GM18519 (cell line): ENCODE measurements around the gene NDFIP1.
"Not testable (repeated sequence)": the region's sequence is repeated elsewhere in the genome, so short reads cannot be mapped to it uniquely, and the experiment has no call there.

Experiments used
- ATAC-seq: cut with Tn5 transposase; IDR thresholded peaks from one replicate; pipeline ENCODE4 v1.9.1; 2021; ENCODE audit warnings: mild to moderate bottlenecking, moderate library complexity; ENCODE audit not compliant: unreplicated experiment, low FRiP score

Gene NDFIP1, protein sequence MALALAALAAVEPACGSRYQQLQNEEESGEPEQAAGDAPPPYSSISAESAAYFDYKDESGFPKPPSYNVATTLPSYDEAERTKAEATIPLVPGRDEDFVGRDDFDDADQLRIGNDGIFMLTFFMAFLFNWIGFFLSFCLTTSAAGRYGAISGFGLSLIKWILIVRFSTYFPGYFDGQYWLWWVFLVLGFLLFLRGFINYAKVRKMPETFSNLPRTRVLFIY

DNA sequence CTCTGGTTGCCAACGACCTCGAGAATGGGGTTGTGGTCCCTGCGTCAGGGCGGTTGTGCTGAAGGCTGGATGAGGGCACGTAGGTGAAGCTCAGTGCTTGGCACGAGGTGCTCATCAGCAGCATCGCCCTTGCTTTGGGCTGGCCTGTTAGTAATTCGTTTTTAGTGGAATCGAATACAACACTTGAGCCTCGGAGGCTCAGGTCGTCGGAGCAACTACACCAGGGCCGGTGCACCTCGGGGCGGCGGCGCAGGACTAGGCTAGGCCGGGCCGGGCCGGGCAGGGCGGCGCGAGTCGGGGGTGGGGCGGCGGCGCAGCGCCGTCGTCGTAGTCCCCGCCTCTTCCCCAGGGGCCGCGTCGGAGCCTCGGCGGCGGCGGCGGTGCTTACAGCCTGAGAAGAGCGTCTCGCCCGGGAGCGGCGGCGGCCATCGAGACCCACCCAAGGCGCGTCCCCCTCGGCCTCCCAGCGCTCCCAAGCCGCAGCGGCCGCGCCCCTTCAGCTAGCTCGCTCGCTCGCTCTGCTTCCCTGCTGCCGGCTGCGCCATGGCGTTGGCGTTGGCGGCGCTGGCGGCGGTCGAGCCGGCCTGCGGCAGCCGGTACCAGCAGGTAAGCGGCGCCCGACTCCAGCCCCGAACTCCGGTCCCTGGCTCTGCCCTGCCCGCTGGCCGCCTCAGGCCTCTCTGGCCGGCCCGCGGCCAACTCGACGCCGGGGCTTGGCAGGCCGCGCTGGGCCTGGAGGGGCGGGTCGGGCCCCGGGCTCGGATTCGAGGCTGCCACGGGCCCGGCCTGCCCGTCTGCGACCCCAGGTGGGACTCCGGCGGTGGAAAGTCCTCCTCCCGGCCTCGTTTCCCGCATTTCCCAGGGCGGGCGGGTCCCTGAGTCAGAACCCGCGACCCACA lies at the start of gene NDFIP1:
TSS of gene NDFIP1 (plus strand) at position 348 of the 899 bp plus-strand sequence. CDS start at position 544, 196 bp downstream.
- peak; percentile 89 for ATAC-seq

DNA sequence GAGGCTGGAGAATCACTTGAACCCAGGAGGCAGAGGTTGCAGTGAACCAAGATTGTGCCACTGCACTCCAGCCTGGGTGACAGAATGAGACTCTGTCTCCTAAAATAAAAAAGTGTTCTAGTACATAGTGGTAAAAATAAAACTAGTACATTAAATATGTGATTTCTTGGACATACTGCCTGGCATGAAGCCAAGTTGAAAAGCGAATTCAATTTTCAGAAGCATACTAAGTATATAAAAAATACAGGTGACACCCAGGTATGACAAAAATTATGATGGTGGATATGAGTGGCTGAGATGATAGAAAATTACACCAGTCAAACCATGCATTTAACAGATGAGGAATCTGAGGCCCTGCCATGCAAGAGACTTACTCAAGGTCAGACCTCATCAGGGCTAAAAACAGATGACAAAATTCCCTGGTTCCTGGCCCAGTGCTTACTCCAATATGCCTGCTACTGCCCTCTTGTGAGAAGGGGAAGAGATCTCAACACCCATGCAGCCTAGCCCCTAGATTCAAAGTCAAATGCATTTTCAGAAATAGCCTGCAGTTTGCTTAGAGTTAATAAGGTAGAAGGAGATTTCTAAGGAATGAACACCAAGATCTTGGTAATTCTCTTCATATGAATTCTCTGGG lies 49.2 kb upstream of the NDFIP1 start:
- ATAC-seq, result no peak

DNA sequence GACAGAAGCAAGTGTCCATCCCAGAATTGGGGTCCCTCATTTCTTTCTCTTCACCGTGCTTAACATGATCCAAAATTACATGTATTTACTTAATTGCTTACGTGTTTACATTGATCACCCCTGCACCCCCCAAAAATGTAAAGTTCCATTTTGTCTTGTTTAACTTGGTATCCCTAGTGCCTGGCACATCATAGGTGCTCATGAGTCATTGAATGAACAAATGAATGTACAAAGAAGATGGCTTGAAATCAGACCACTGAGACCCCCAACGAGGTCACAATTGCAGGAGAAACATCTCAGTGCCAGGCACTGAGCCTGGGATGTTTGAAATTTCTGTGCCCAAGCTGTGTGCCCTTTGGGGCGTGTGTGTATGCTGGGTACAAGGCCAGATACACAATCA lies 45.2 kb upstream of the NDFIP1 start:
- ATAC-seq, result no peak

DNA sequence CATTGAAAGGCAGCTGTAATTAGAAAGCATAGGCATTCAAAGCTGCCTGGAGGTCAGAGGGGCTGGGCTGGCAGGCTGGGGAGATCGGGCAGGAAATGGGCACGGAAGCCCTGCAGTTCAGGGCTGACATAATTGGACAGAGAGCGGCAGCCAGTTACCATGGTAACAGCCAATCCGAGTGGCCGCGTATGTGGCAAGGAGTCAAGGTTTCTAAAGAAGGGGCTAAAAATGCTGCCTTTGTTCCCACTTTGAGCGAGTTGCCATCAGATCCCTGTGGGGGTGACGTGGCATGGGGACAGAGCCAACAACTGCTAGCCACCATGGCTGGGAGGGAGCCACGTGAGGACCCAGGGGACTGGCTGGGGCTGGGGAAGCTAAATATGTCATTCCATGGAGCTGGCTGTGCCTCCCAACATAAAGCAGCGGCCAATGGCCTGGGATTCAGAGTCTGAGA lies 44.7 kb upstream of the NDFIP1 start:
- ATAC-seq, result no peak

DNA sequence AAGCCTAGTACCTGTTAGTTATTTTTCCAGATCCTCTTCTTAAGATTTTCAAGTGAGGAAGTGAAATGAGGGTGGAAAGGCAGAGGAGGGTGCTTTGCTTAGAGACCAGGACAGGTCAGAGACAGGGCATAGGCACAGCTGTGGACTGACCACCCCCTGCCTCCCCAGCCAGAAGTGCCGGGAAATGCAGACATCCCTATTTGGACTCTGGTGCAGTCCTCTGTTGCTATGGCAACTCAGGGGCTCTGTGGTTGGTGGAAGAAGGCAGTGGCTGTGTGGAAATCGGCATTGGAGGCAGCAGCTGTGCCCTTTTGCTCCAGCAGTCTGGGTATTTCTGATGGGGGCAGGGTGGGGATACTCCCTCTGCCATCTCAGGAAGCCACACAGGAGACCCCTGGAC lies 43.3 kb upstream of the NDFIP1 start:
- no peak for ATAC-seq

DNA sequence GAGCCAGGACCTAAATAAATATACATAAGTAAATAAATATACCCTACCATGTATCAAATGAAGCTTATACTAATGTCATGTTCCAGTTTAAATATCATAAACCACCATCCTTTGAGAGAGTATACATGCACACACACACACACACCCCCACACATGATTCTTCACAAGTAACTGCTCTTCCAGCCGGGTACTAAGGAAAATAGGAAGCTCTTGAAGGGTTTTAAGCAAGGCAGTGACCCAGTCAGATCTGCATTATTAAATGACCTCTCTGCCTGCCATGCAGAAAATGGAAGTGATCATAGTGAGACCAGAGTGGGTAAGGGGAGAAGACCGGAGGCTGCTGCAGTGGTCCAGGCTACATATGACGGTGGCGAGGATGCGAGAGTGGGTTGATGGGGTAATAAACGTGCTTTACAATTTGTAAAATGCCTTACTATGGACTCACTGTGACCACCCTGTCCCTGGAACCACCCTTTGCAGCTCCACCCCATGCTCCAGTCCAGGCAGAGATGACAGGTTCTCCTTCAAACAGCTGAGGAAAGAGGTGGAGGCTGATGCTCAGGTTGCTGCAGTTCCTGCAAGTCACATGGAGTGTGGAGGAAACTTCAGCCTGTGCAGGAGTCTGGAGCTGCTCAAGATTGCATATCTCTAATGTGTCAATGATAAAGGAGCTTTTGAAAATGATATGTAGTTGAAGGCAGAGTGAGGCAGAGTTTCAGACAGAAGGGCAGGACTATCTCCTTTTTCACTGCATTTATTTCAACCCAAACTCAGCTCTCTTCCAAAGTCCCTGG lies 38.8 kb upstream of the NDFIP1 start:
- ATAC-seq, result no peak

DNA sequence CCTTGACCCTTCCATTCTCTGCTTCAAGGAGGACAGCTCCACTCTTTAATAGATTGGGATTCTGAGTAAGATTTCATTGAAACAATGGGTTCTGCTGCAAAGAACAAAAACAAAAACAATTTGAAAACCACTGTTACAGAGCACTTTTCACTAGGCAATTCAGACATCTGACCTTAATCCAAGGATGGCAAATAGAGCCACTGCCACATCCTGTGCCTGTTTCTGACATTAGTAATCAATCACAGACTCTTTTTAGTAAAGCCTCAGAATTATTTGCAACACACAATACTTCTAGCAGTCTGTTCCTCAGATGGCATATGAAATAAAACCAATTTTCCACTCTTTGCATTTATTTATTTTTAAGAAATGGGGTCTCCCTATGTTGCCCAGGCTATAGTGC lies 37.8 kb upstream of the NDFIP1 start:
- no peak for ATAC-seq

DNA sequence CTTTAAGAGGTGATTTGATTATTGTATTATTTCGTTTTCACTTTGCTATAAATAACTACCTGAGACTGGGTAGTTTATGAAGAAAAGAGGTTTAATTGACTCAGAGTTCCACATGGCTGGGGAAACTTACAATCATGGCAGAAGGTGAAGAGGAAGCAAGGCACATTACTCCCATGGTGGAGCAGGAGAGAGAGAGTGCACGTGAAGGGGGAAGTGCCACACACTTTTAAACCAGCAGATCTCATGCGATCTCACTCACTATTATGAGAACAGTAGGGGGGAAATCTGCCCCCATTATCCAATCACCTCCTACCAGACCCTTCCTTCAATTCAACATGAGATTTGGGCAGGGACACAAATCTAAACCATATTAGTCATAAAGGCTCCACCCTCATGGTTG lies 36.1 kb upstream of the NDFIP1 start:
- ATAC-seq, result no peak

DNA sequence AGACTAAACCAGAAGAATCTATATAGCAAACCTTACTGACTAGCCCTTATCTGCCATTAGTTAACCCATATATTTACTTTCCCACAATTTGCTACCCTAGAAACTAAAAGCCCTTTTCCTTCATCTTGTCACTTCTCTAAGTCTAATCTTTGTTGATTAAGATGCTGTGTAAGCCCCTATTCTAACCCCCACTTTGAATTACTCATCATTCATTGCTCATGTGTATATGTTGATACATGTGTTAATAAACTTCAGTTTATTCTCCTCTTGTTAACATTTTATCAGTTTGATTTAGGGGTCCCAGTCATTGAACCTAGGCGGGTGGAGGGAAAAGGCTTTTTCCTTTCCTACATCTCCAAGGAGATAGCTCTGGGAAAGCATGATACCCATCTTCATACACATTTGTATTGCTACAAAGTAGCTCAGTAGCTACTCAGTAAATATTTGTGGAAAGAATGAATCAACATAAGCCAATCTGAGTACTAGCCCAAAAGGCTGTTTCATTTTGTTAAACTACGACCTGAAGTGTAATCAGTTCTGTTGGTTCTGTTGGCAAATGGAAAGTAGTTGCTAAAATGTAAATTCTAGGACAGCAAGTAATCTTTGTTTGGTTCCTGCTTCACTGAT lies 35.1 kb upstream of the NDFIP1 start:
- no peak for ATAC-seq

DNA sequence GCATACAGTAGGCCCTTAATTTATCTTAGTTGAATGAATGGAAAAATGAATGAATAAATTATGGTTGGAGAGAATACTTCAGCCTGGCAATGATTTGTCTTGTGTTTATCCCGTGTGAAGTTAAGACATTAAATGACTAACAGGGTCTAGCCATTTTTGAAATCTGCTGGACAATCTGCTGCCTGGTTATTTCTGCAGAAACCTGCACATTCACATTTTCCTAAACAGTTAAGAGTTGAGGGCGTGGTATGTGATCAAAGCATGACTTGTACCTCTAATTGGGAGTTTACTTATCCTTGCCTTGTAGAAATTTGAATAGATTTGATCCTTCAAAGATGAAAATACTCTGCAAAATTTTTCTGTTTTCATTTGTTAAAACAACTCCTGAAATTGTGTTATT lies 34.6 kb upstream of the NDFIP1 start:
- ATAC-seq, result no peak

DNA sequence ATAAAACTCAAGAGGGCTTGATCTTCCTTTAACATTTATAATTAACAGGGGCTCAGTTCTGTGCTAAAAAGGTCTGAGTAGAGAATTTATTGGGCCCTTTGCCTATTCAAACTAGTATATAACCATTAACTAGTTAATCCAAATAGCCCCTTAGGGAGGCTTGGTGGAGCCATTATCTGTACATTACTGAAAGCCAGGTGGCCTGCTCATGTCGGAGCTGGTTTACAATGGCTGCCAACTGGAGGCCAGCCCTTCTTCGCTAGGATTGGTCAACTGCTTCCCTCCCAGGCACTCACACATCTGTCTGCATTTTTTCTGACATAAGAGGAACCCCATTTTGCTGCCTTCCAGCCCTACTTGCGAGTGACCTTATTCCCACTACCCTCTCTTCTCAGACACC lies 30.4 kb upstream of the NDFIP1 start:
- no peak for ATAC-seq

DNA sequence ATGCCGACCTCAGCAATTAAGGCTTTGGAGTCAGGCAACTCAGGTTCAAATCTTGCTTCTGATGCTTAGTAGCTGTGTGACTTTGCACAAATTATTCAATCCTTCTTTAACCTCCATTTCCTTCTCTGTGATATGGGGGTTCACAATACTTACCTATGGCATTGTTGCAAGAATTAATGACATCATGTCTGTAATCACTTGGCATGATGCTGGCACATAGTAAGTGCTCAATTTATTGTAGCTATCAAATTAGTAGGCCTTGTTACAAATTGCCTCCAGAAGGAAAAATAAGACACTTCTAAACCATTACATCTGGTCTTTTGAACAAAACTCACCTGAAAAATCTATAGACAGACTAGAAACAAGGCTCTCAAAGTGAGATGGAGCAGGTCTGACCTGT lies 29.9 kb upstream of the NDFIP1 start:
- ATAC-seq, result no peak

DNA sequence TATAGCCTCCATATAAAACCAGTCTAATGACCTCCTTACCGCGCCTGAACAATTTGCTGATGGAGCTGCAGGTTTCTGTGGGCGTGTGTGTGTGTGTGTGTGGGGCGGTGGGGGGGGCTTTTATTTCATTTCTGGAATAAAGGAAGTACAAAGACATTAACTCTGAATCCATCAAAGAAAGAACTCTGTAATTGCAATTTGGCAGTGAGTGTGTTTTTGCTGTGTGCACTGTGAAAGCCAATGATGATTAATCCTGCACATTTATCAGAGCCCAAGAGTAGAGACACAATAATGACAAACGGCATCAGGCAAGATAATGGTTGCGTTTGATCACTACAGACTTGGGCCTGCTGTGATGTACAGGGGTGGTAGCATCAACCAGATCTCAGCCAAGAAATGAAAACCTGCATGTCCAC lies 29.3 kb upstream of the NDFIP1 start:
- no peak for ATAC-seq

DNA sequence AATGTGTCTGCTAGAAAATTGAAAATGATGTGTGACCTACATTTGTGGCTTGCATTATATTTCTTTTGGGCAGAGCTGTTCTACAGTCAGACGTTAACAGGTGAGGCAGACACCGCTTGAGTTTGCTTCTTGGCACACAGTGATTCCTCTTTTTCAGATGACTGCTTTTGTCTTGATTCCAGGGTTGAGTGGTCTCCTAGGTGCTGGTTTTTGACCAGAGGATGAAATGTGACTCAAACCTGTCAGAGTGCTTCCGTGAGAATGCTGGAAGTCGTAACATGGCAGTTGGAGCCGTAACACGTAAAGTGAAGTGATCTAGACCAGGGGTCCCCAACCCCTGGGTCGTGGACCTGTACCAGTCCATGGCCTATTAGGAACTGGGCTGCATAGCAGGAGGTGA lies 28.3 kb upstream of the NDFIP1 start:
- no peak for ATAC-seq

DNA sequence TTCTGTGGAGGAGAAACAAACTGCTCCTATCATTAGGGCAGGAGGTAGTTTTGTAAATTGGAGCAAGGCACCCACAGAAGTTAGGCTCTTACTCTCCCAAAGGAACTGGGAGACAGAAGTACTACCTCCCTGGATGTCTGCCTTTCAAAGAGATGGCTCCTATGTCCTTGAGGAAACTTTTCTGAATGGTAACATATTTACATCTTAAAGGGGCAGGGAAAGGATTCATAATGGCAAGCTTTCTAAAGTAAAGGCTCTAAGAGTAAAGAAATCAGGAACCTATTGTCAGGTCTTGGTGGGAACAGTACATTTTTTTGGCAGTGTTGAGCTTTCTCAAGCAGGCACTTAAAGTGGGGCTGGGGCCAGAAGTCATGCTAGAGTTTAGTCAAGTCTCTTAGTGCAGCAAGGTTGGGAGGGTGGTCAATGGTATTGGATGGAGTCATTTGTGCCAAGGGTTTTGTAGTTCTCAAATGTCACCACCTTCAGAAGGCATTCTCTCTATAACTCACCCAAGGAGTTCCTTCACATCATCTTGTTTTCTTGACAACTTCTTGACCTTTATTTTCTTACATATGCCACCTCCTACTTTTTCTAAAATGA lies 26.3 kb upstream of the NDFIP1 start:
- no peak for ATAC-seq

DNA sequence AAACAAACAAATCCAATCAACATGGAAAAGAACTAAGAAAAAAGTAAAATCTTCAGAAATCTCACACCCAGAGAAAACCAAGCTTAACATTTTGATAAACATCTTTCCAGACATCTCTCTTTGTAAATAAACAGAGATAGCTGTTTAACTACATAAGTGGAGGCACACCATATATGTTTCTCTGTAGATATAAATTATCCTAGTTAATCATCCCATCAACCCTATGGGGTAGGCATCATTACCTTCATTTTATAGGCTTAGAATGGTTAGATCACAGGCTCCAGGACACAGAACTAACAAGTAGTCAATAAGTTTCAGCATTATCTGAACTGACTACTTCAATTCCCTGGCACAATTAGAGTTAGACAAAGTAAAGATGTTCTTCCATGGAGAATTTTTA lies 22.4 kb upstream of the NDFIP1 start:
- ATAC-seq, result no peak

DNA sequence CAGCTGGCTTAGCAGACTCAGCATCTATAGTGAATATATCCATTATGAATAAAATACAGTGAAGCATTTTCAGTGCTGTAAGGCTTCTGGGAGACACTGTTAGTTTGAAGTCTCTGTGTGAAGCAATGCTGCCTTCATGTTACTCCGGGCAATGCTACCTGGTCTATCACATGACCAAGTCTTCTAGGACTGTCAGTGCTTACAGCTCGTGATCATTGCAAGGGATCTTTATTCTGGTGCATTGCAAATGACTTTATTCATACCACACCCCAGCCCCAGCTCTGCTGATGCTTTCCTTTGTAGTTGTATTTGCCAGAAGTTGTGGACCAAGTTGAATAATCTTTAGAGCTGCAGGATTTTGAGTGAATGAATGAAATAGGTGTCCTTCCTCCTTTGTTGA lies 21.9 kb upstream of the NDFIP1 start:
- ATAC-seq, result no peak

DNA sequence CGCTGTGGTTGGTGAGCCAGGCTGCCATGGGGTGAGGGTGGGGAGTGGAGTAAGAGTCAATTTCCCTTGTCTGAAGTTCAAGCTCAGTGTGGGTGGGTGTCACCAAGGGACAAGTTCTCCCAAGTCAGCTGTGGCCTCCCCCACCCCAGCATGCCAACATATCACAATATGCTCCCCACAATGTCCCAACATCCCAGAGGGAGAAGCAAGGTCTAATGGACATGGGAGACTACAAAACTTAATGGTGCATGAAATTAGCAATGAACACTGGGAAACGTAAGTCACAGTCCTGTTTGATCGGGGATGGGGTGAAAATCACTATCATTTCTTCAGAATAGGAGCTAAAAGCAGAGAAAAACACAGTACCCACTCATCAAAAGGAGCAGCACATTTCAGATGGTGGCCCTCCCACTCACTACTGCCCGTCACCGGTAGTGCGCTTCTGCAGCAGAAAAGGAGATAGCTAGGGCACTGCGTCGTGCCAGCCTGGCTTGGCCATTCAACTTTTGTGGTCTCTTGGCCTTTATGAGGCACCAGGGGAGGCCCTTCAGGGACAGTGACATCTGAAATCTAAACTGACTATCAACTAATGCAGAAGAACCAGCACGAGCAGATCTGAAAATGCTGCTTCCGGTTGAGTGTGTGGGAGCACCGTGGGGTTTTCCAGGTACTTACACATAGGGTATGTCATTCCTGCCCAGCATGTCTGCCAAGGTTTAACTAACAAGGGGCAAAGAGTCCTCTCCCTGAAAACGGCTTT lies 20.5 kb upstream of the NDFIP1 start:
- no peak for ATAC-seq

DNA sequence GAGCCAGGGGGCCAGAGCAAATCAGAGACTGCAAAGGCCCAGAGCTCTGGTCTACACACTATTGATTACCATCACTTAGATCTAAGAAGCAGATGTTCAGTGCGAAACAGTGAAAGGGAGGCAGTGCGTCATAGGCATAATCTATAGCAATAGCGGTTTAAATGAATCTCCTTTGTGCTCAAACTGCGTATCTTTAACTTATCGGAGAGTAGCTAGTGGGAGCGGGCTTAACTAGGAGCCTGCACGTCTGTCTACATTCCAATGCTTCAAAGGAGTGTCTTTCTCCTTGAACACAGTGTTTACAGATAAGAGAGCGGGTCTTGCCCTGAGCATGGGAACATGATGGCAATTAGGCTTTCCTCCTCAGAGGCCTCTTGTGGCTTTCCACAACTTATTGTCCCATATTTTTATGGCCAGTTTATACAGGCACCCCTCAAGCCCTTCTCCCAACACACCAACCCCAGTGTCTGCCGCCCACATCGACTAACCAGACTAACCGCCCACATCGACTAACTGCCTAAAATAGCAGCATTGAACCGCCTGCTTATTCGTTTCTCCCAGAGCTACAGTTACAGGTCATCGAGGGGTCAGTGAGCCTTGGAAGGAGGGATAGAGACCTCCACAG lies 19.6 kb upstream of the NDFIP1 start:
- not testable (repeated sequence) for ATAC-seq
